ENCODE measurements around the gene BAHD1.

The BAHD1 gene

DNA sequence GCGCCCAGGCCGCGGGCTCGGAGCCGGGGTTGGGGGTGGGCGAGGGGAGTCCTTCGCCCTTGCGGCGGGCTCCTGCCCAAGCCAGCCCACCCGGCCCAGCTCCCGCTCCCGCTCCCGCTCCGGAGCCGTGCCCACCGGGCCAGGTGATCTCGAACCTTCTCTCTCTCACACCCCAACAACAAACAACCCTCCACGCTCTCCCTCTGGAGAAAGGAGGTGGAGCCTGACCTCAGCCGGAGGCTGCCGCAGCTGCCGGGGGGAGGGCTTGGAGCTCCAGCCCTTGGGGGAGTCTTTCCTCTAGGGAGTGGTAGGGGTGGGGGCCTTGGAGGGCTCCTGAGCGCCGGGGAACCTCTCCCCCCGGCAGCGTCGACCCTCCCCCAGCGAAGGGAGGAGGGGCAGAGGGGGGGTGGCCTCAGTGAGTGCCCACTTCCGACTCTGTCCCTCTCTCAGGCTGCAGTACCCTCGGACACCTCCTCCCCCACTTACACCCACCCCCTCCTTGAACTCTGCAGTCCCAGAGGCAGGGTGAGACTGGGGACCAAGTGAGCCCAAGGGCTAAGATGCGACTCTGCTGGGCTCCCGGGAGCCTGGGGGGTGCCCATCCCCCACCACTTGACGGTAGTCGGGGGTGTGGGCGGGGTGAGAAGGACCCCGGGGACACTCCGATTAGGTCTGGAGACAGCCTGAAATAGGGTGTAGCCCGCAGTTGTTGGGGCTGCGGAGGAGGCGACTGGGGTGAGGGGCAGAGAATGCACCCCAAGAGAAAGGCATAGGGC is 4.4 kb upstream of the BAHD1 start:
- TF ChIP-seq, protein P1, sequence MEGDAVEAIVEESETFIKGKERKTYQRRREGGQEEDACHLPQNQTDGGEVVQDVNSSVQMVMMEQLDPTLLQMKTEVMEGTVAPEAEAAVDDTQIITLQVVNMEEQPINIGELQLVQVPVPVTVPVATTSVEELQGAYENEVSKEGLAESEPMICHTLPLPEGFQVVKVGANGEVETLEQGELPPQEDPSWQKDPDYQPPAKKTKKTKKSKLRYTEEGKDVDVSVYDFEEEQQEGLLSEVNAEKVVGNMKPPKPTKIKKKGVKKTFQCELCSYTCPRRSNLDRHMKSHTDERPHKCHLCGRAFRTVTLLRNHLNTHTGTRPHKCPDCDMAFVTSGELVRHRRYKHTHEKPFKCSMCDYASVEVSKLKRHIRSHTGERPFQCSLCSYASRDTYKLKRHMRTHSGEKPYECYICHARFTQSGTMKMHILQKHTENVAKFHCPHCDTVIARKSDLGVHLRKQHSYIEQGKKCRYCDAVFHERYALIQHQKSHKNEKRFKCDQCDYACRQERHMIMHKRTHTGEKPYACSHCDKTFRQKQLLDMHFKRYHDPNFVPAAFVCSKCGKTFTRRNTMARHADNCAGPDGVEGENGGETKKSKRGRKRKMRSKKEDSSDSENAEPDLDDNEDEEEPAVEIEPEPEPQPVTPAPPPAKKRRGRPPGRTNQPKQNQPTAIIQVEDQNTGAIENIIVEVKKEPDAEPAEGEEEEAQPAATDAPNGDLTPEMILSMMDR (IDR thresholded peaks at IDR 0.05; ENCODE audit: insufficient read depth, low read length, poor library complexity, severe bottlenecking) = no peak
- peaks cover 8% of the 10 kb centered on the region for H3K27me3 ChIP-seq (replicated peaks; ENCODE audit: control insufficient read depth, insufficient read depth, low read length)
- no peaks in the 10 kb centered on the region for H3K36me3 ChIP-seq (ENCODE audit: control insufficient read depth, insufficient read depth, low read length)
- H3K4me3 ChIP-seq (replicated peaks; ENCODE audit: low read depth, low read length) = no peak overlapping the region
- no peak for DNase-seq (ENCODE audit: extremely low read depth, insufficient read length)

DNA sequence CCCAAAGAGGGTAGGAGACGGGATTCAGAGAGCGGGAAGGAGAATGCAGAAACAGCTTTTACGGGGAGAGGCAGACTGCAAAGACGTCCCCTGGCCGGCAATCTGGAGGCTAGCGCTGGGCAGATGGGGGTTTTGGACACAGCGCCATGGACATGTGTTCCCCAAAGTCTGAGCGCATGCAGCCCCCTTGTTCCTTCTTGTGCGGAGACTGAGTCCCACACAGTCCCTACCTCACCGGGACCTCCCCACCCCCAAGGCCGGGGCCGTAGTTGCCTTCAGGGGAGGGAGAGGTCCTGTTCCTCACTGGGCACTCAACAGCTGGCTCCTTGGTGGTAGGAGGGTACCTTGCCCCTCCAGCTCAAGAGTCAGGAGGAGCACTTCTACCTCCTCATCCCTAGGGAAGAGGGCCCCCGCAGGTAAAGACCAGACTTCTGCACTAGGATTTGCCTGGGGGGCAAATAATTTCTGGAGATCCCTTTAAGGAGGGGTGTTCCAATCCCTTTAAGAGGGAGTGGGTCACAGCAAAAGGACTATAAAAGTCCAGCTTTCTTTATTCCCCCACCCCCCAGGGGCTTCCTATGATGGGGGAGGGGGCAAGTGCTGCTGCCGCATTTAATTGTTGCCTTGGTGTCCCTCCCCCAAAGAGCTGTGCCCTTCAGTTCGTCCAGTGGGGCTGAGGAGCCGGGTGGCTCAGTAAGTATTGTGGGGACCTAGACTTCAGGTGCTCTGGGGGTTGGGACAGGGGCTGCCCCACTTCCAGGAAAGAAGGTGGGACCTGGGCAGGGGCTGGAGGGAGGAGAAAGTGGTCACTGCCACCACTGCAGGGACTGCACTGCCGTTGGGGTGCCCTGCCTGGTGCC is 3.6 kb upstream of the BAHD1 start:
- Histone ChIP-seq H3K4me3 (replicated peaks; ENCODE audit: low read depth, low read length) (no peak overlapping the region), H3K36me3 (ENCODE audit: control insufficient read depth, insufficient read depth, low read length) (no peaks in the 10 kb centered on the region), H3K27me3 (replicated peaks; ENCODE audit: control insufficient read depth, insufficient read depth, low read length) (peaks cover 8% of the 10 kb centered on the region)
- TF ChIP-seq, protein P1 (IDR thresholded peaks at IDR 0.05; ENCODE audit: insufficient read depth, low read length, poor library complexity, severe bottlenecking) = no peak
- no peak for DNase-seq (ENCODE audit: extremely low read depth, insufficient read length)

DNA sequence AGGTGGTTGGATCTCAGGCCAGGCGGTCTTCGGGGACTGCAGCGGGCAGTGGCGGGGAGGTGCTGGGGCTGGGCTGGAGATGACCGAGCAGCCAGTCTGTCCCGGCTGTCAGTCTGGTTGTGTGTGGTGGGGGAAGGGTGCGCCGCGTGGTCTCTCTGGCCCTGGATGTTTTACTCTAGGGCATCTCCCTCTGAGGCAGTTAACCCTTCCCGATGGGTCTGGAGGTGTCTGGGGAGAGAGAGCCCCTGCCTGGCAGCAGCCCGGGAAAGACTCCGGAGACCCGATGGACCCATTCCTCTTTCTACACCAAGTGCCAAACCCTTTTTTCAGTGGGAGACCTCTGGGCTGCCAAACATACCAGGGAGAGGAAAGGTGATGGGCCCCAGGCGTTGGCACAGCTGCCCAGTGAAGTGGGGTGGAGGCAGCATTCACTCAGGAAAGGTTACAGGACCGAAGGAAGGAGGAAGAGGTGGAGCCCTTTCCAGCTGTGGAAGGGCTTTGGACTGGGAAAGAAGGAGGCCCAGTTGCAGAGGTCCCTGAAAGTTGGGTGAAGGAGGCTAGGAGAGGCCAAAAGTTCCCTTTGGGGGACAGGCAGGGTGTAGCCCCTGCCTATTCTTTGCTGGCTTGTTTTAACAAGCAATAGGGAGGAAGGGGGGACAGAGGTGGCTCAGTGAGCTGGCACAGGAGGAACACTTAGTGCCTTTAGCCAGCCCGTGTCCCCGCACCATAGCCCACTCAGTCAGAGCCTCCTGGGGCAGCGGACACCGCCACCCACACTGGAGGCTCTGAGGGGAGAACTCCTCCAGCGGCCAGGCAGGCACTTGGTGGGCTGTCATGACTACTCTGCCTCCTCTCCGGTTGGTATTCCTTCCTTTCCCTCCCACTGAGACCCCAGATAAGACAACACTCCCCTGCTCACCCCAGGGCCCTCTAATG is 2.7 kb upstream of the BAHD1 start:
- Histone ChIP-seq H3K27me3 (replicated peaks; ENCODE audit: control insufficient read depth, insufficient read depth, low read length) (peaks cover 7% of the 10 kb centered on the region), H3K36me3 (ENCODE audit: control insufficient read depth, insufficient read depth, low read length) (no peaks in the 10 kb centered on the region), H3K4me3 (replicated peaks; ENCODE audit: low read depth, low read length) (no peak overlapping the region)
- no peak for DNase-seq (ENCODE audit: extremely low read depth, insufficient read length)
- TF ChIP-seq, protein P1 (IDR thresholded peaks at IDR 0.05; ENCODE audit: insufficient read depth, low read length, poor library complexity, severe bottlenecking) = no peak

DNA sequence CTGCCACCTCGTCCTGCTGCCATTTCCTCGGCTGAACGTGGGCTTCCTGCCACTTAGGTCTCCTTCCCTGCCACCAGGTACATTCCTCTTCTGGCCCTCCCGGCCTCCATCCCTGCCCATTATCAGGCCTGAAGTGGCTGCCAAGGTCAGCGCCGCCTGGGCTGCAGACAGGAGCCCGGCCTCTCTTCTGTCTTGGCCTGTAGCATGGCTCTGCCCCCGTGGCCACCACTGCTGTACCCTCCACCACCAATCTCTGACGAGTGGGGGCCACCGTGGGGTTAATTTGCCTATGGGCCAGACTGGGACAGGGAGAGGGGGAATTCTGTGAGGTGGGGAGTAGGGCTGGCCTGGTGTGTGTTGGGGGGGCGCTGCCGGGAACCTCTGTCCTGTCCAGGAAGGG is 2.0 kb upstream of the BAHD1 start:
- Histone ChIP-seq H3K36me3 (ENCODE audit: control insufficient read depth, insufficient read depth, low read length) (no peaks in the 10 kb centered on the region), H3K27me3 (replicated peaks; ENCODE audit: control insufficient read depth, insufficient read depth, low read length) (peaks cover 7% of the 10 kb centered on the region), H3K4me3 (replicated peaks; ENCODE audit: low read depth, low read length) (no peak overlapping the region)
- TF ChIP-seq, protein P1 (IDR thresholded peaks at IDR 0.05; ENCODE audit: insufficient read depth, low read length, poor library complexity, severe bottlenecking) = no peak
- no peak for DNase-seq (ENCODE audit: extremely low read depth, insufficient read length)

DNA sequence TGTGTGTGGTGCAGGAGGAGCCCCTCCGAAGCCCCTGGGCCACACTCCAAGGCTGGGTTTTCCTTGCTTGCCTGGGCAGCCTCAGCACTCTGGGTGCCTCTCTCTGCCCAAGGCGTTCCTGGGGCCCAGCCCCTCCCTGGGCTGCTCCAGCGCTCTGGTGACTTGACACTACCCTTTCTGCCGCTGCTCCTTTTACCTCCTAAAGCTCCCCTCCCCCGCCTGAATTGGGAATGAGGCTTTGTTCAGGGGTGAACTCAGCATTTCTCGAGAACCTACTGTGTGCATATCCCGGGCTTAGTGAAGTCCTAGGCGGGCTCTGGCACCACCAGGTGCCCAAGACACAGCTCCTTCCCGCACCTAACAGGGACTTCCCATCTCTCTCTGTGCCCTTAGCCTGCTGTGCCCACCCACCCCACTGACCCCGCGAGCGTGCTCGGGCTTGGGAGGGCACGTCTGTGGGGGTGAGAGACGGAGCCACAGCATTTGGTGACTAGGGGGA is 1.2 kb upstream of the BAHD1 start:
- DNase-seq (ENCODE audit: extremely low read depth, insufficient read length) = no peak
- Histone ChIP-seq H3K27me3 (replicated peaks; ENCODE audit: control insufficient read depth, insufficient read depth, low read length) (peaks cover 6% of the 10 kb centered on the region), H3K4me3 (replicated peaks; ENCODE audit: low read depth, low read length) (peak overlapping the region; percentile 78), H3K36me3 (ENCODE audit: control insufficient read depth, insufficient read depth, low read length) (no peaks in the 10 kb centered on the region)
- TF ChIP-seq, protein P1 (IDR thresholded peaks at IDR 0.05; ENCODE audit: insufficient read depth, low read length, poor library complexity, severe bottlenecking) = no peak

Measured in GM06990 (cell line).